Epidermal melanocyte (primary cell): ENCODE results near the gene SAXO1.

Experiments
- DNase-seq: peaks from one replicate; pipeline ENCODE4 v3.0.0; 2011; ENCODE audit warnings: low spot score; ENCODE audit not compliant: insufficient read length

Gene SAXO1

DNA sequence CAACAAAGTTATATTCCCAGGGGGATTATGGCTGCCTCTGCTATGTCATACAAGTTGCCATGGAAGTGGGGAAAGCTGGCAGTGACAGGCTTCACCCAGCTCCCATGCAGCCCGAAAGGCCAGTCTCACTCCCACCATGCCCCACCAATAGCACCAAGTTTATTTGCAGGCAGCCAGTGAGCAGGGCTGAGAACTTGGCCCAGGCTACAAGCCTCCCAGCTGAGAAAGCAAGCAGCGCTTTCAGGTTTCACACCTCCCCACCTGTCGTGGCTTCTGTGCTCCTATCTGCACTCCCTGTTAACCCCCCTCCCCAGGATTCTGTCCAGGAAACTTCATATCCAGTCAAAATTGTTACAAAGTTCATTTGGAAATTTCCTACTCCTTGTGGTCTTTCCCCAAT, 155.0 kb downstream of the SAXO1 start:
- no peak for DNase-seq
